Loucy (cell line): ENCODE measurements around the gene IFNAR2.

Experiments
- H2AFZ ChIP-seq: fragments of 200-600 bp; sonication (generic); 2 replicates; pipeline ENCODE4 v1.6.0; 2016; ENCODE audit warnings: antibody characterized with exemption, mild to moderate bottlenecking, low read length, moderate library complexity
- H3F3A ChIP-seq: fragments of 200-600 bp; 2 replicates; pipeline ENCODE4 v1.6.0; 2016; ENCODE audit warnings: antibody characterized with exemption, low read depth, mild to moderate bottlenecking
- H3K27me3 ChIP-seq: fragments of 200-600 bp; sonication (generic); 2 replicates; pipeline ENCODE4 v1.6.1; 2014; ENCODE audit warnings: low read length, mild to moderate bottlenecking; ENCODE audit not compliant: insufficient read depth, poor library complexity, severe bottlenecking
- H3K36me3 ChIP-seq: fragments of 200-600 bp; sonication (generic); 2 replicates; pipeline ENCODE4 v1.6.1; 2016; ENCODE audit warnings: low read length; ENCODE audit not compliant: insufficient read depth
- H3K4me1 ChIP-seq: fragments of 200-600 bp; sonication (generic); 2 replicates; pipeline ENCODE4 v1.5.1; 2014; ENCODE audit warnings: low read length, mild to moderate bottlenecking; ENCODE audit not compliant: insufficient read depth, poor library complexity, severe bottlenecking
- H3K4me2 ChIP-seq: fragments of 200-600 bp; sonication (generic); 2 replicates; pipeline ENCODE4 v1.6.0; 2014; ENCODE audit warnings: antibody characterized with exemption, low read length, low read depth, mild to moderate bottlenecking; ENCODE audit not compliant: poor library complexity, severe bottlenecking
- H3K4me3 ChIP-seq: fragments of 200-600 bp; sonication (generic); 2 replicates; pipeline ENCODE4 v1.5.1; 2014; ENCODE audit warnings: low read length, mild to moderate bottlenecking, mixed read lengths; ENCODE audit not compliant: poor library complexity, severe bottlenecking
- H3K79me2 ChIP-seq: fragments of 200-600 bp; sonication (generic); 2 replicates; pipeline ENCODE4 v1.6.1; 2014; ENCODE audit warnings: low read length; ENCODE audit not compliant: insufficient read depth
- H3K9ac ChIP-seq: fragments of 200-600 bp; sonication (generic); 2 replicates; pipeline ENCODE4 v1.6.0; 2014; ENCODE audit warnings: mild to moderate bottlenecking, low read depth, low read length, moderate library complexity; ENCODE audit not compliant: poor library complexity, severe bottlenecking
- H3K9me2 ChIP-seq: fragments of 200-600 bp; sonication (generic); replicated peaks from 2 replicates; pipeline ENCODE4 v1.6.1; 2016; ENCODE audit warnings: low read depth, low read length, mixed read lengths
- H3K9me3 ChIP-seq: fragments of 200-600 bp; sonication (generic); 2 replicates; pipeline ENCODE4 v1.6.1; 2014; ENCODE audit warnings: mild to moderate bottlenecking, antibody characterized with exemption, low read length, low read depth; ENCODE audit not compliant: insufficient read depth
- H4K20me1 ChIP-seq: fragments of 200-600 bp; sonication (generic); 2 replicates; pipeline ENCODE4 v1.6.0; 2014; ENCODE audit warnings: antibody characterized with exemption, low read length, mild to moderate bottlenecking; ENCODE audit not compliant: insufficient read depth, poor library complexity, severe bottlenecking
- CTCF ChIP-seq: fragments of 200-600 bp; sonication (generic); conservative IDR thresholded peaks from 2 replicates; pipeline ENCODE4 v1.5.1; 2014; ENCODE audit warnings: mild to moderate bottlenecking, antibody characterized with exemption, low read length
- EZH2phosphoT487 ChIP-seq: fragments of 200-600 bp; IDR thresholded peaks from 2 replicates; pipeline ENCODE4 v1.6.1; 2018; ENCODE audit warnings: antibody characterized with exemption, mild to moderate bottlenecking, moderate library complexity, borderline replicate concordance

The IFNAR2 gene

DNA sequence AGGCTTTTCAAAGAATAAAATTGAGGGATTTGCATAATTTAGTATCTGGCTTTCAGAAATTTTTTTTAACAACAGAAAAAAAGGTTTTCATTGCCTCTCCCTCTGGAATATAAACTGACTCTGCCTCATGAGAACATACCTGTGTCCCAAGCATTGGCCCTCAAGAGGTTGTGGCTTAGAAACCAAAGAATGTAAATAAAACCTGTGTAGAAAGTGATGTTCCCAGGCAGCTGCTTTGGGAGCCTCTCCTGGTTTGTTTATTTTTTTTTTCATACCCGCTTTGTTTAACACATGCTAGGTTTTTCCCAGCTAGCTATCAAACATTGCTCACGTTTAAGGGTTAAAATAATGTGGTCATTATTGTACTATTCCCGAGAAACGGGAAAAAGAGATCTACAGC lies 40.5 kb upstream of the IFNAR2 start:
- no peaks in the 10 kb centered on the region for H3K9me2 ChIP-seq
- H3K79me2 ChIP-seq: no peaks in the 10 kb centered on the region
- no peaks in the 10 kb centered on the region for H4K20me1 ChIP-seq
- no peak overlapping the region for H3K4me2 ChIP-seq
- H3K36me3 ChIP-seq: no peaks in the 10 kb centered on the region
- no peak overlapping the region for H2AFZ ChIP-seq
- no peaks in the 10 kb centered on the region for H3F3A ChIP-seq
- no peaks in the 10 kb centered on the region for H3K27me3 ChIP-seq
- TF ChIP-seq CTCF (no peak), EZH2phosphoT487 (no peak)
- H3K4me1 ChIP-seq: peaks cover 21% of the 10 kb centered on the region
- H3K9ac ChIP-seq: no peak overlapping the region
- no peak overlapping the region for H3K4me3 ChIP-seq
- no peaks in the 10 kb centered on the region for H3K9me3 ChIP-seq

DNA sequence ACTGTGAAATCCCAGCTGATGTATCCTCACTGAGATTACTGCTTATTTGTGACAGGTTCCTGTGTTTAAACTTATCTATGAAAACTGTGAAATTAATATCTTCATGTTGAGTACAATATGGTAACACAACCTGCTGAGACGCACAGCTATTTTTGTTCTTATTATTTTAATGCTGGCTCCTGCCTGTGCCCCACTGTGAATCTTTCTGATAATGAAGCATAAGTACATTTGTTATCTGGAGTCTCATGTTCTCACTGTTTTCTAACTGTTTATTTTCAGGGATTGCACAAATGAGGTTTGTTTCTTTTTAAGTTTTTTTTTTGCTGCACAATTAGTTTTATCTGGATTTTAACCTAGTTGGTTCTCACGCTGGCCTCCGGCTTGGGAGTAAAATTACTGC lies 39.9 kb upstream of the IFNAR2 start:
- Histone ChIP-seq H3K4me1 (peaks cover 20% of the 10 kb centered on the region), H3K9me3 (no peaks in the 10 kb centered on the region), H3K36me3 (no peaks in the 10 kb centered on the region), H3K4me2 (no peak overlapping the region), H3K9me2 (no peaks in the 10 kb centered on the region), H3K79me2 (no peaks in the 10 kb centered on the region), H4K20me1 (no peaks in the 10 kb centered on the region), H3K27me3 (no peaks in the 10 kb centered on the region), H3K4me3 (no peak overlapping the region), H3F3A (no peaks in the 10 kb centered on the region), H2AFZ (no peak overlapping the region), H3K9ac (no peak overlapping the region)
- no peak for TF ChIP-seq CTCF
- no peak for TF ChIP-seq EZH2phosphoT487

- Histone ChIP-seq H3K4me3 (peak overlapping the region; percentile 37), H3F3A (no peaks in the 10 kb centered on the region), H3K4me1 (peaks cover 6% of the 10 kb centered on the region), H3K27me3 (no peaks in the 10 kb centered on the region), H3K9me2 (no peaks in the 10 kb centered on the region), H3K9ac (no peak overlapping the region), H4K20me1 (no peaks in the 10 kb centered on the region), H3K4me2 (peak overlapping the region; percentile 55), H3K9me3 (no peaks in the 10 kb centered on the region), H3K36me3 (no peaks in the 10 kb centered on the region), H2AFZ (peak overlapping the region; percentile 18; the same call in 1 of the 2 replicates), H3K79me2 (no peaks in the 10 kb centered on the region)
- TF ChIP-seq CTCF: peak; percentile 87
- no peak for TF ChIP-seq EZH2phosphoT487
These were observed 32.8 kb upstream of the IFNAR2 start for GRCh38 chr21:33196941-33197374.
